ENCODE data around the gene ARG1. TPM values are rescaled to one million over a fixed set of nuclear protein-coding genes. Genes with fewer than 3 reads are reported as not detected.

The ARG1 gene
- total RNA-seq, 2 experiments from 2014 or later: not detected

DNA sequence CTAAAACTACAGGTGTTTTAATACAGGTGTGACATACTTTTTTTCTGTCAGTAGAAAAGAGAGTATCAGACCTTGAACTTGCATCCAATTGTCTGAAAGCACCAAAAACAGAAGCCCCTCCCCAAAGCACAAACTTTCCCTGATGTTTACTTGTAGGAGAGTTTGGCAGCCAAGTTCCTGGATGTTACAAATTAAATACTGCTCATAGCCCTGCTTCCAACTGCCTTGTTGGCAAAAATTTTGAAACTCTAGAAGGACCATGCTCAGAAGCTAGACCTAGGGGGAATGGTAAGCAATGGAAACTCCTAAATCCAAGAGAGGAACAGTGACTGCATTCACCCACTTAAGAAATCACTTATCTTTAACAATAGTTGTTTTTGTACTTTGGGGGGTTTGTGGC lies 17.0 kb upstream of the ARG1 start:
- H3K27me3 Mint-ChIP-seq: peaks cover 4% of the 10 kb centered on the region
- DNase-seq: no peak
- no peak overlapping the region for H3K4me3 Mint-ChIP-seq
- H3K27ac Mint-ChIP-seq: no peak overlapping the region
- ChIA-PET CTCF (no interaction called here), POLR2A (no interaction called here)
- H3K9me3 Mint-ChIP-seq: no peaks in the 10 kb centered on the region
- no peaks in the 10 kb centered on the region for H3K36me3 Mint-ChIP-seq (ENCODE audit: low read depth)
- no peaks in the 10 kb centered on the region for H3K4me1 Mint-ChIP-seq

DNA sequence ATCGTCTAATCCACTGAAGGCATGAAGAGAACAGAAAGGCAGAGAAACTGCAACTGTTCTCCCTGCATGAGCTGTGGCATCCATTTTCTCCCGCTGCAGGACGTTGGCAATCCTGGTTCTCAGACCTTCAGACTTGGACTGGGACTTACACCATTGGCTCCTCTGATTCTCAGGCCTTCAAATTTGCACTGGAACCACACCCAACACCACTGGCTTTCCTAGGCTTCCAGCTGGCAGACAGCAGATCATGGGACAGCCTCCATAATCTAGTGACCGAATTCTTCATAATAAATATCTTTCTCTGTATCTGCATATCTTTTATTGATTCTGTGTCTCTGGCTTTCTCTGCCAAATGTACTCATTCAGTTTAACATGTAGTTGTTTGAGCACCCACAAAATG lies 14.1 kb upstream of the ARG1 start:
- Mint-ChIP-seq H3K27ac (no peak overlapping the region), H3K4me1 (no peaks in the 10 kb centered on the region), H3K27me3 (no peaks in the 10 kb centered on the region), H3K4me3 (no peak overlapping the region), H3K36me3 (ENCODE audit: low read depth) (no peaks in the 10 kb centered on the region), H3K9me3 (no peaks in the 10 kb centered on the region)
- DNase-seq: no peak
- ChIA-PET CTCF (no interaction called here), POLR2A (no interaction called here)

DNA sequence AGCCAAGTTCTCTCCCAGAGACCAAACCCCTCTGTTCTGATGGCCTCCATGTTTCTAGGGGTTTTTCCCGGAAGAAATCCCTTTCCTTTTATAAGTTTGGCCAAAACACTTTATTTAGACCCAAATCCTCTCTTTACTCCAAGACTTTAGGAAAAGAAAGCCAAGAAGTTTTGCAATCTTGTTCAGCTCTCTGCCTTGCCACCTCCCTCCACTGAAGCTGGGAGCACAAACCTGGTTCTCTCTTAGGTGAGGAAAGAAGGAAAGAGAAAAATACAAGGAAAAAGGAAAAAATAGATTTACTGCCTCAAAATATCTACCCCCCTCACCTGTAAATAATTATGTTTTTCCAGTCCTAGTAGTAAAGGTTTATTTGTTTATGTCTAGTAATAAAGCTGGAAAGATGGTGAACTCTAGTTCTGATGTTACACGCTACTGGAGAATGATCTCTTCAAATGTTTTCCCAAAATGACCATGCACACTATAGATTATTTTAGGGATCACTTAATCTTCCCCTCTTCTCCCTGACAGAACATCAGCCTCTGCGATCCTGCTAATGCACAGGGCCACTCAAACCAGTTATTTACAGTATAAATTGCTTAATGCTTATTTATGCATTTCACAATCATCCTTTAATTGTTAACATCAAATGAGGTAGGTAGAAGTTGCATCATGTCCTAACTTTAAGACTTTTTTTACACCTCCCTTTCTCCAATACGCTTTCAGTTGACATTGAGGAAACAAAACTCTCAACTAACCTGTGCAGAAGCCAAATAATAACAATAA lies 10.9 kb upstream of the ARG1 start:
- Mint-ChIP-seq H3K4me1 (no peaks in the 10 kb centered on the region), H3K9me3 (no peaks in the 10 kb centered on the region), H3K27me3 (peaks cover 4% of the 10 kb centered on the region), H3K4me3 (no peak overlapping the region), H3K27ac (no peak overlapping the region), H3K36me3 (ENCODE audit: low read depth) (no peaks in the 10 kb centered on the region)
- ChIA-PET POLR2A (no interaction called here), CTCF (no interaction called here)
- DNase-seq: no peak

DNA sequence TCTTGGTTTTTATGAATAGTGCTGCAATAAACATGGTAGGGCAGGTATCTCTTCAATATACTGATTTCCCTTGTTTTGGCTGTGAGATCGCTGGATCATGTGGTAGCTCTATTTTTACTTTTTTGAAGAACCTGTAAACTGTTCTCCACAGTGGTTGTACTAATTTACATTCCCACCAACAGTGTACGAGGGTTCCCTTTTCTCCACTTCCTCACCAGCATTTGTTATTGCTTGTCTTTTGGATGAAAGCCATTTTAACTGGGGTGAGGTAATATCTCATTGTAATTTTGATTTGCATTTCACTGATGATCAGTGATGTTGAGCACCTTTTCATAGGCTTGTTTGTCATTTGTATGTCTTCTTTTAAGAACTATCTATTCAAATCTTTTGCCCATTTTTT lies 8.0 kb upstream of the ARG1 start:
- POLR2A ChIA-PET: no interaction called here
- H3K27ac Mint-ChIP-seq: no peak overlapping the region
- H3K27me3 Mint-ChIP-seq: peaks cover 4% of the 10 kb centered on the region
- no peak overlapping the region for H3K4me3 Mint-ChIP-seq
- CTCF ChIA-PET: no interaction called here
- H3K4me1 Mint-ChIP-seq: no peaks in the 10 kb centered on the region
- H3K36me3 Mint-ChIP-seq (ENCODE audit: low read depth): no peaks in the 10 kb centered on the region
- no peak for DNase-seq
- no peaks in the 10 kb centered on the region for H3K9me3 Mint-ChIP-seq

DNA sequence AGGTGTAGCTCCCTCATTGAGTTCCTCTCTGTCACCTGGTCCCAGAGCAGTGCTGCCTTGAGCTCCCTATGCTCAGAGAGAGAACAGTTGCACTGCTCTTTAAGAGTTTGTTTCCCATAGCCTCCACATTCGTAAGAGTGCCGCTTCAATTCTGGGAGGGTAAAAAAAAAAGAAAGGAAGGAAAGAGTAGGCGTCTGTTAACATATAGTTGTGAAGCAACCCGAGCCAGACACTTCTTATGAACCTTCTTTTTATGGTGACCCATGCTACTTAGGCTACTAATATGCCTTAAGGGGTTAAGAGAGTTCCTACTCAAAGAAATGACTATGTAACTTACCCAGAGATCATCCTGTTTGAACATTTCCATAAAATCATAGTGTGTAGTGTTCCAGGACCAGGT lies 4.3 kb upstream of the ARG1 start:
- Mint-ChIP-seq H3K9me3 (no peaks in the 10 kb centered on the region), H3K4me1 (no peaks in the 10 kb centered on the region), H3K27me3 (peaks cover 4% of the 10 kb centered on the region), H3K27ac (no peak overlapping the region), H3K4me3 (no peak overlapping the region), H3K36me3 (ENCODE audit: low read depth) (peaks cover 8% of the 10 kb centered on the region)
- ChIA-PET POLR2A (no interaction called here), CTCF (interaction anchor here (0.6 to 0.7 kb wide), 2 partner anchors 60 to 1512 kb away, joined by 4 to 8 read pairs; no protein-coding TSS in a partner anchor)
- no peak for DNase-seq

DNA sequence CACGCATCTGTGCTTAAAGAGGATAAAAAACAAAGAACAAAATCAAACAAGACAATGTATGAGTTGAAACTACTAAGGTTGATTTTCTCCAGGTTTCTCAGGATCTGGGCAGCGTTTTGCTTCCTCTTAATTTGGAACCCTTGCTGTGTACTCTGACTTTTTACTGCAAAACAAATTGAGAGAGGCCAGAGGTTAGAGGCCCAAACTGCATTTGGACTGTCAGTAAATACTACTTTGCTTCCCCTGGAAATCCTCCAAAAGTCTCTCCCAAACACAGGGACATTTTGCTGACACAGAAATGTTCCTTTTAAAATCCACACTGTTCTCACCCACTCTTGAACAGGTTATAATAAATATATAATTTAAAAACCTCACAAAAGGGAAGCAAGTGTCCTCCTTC lies 1.1 kb downstream of the ARG1 start:
- DNase-seq: no peak
- Mint-ChIP-seq H3K36me3 (ENCODE audit: low read depth) (peaks cover 13% of the 10 kb centered on the region), H3K4me1 (no peaks in the 10 kb centered on the region), H3K27me3 (no peaks in the 10 kb centered on the region), H3K4me3 (no peak overlapping the region), H3K27ac (no peak overlapping the region), H3K9me3 (no peaks in the 10 kb centered on the region)
- POLR2A ChIA-PET: no interaction called here
- CTCF ChIA-PET: no interaction called here

DNA sequence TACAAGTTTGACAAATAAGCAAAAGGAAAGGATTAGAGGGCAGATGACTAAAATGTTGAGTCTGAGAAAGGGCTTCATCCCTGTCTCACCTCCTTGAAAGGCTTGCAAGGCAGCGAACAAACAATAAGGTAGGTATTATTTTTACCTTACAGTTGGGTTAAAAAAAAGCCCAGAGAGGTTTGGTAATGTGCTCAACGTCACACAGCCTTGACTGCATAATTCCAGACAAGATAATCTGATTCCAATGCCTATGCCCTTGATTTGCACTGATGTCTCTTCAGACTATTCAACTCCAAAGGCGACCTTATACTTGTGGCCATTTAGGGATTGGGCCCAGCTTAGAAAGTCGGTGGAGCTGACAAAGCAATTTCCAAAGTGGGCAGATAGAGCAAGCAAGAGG lies 1.7 kb downstream of the ARG1 start:
- Mint-ChIP-seq H3K4me3 (no peak overlapping the region), H3K9me3 (no peaks in the 10 kb centered on the region), H3K27ac (no peak overlapping the region), H3K4me1 (no peaks in the 10 kb centered on the region), H3K27me3 (no peaks in the 10 kb centered on the region), H3K36me3 (ENCODE audit: low read depth) (peaks cover 13% of the 10 kb centered on the region)
- DNase-seq: no peak
- CTCF ChIA-PET: interaction anchor here (1.1 kb wide), 1 partner anchor 22 kb away, joined by 5 read pairs; no protein-coding TSS in a partner anchor
- POLR2A ChIA-PET: no interaction called here

DNA sequence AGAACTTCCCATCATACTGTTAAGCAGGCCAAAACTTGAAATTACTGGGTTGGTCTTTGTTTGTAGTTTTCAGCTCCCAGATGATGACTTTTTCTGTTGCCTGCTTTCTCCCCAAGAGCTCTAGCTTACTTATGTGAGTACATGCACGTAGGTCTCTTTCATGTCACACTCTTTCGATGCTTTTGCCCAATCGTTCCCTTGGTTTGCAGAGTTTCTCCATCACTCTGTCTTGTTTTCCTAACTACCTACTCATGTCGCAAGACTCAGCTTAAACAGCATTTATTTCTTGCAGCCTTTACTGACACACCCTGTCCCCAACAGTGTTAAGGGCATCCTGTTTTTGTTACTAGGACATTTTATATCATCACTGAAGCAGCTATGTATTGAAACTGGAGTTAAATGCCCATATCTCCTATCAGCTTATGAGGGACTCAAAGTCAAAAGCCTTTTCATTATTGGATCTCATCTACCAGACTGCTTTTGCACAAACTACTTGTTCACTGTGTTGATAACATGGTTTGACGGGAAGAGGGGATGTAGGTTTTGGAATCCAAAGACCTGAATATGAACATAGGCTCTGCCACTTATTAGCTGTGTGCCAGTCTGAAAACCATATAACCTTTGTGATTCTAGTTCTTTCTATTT lies 2.9 kb downstream of the ARG1 start:
- CTCF ChIA-PET: interaction anchor here (0.9 kb wide), 1 partner anchor 52 kb away, joined by 6 read pairs; the partner anchor contains the start of gene MED23
- POLR2A ChIA-PET: no interaction called here
- H3K4me1 Mint-ChIP-seq: no peaks in the 10 kb centered on the region
- peaks cover 15% of the 10 kb centered on the region for H3K36me3 Mint-ChIP-seq (ENCODE audit: low read depth)
- H3K27me3 Mint-ChIP-seq: no peaks in the 10 kb centered on the region
- no peak for DNase-seq
- H3K9me3 Mint-ChIP-seq: no peaks in the 10 kb centered on the region
- H3K27ac Mint-ChIP-seq: no peak overlapping the region
- no peak overlapping the region for H3K4me3 Mint-ChIP-seq

DNA sequence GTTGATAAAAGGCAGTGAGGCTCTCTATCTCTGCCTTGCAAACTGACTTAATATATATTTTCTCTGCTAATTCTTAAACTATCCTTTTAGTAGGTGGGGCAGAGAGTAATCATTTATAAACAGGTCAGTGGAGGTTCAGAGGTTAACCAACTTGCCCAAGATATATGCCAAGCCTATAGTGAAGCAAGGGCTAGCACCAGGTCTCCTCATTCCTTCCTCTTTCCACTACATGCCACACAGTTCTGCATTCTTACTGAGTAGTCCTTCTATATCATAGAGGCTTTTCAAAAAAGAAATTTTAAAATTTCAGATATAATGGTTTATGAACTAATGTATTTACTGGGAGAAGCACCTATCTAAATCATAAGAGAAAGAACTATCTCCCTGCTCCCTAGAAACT lies 8.5 kb downstream of the ARG1 start:
- no peak for DNase-seq
- Mint-ChIP-seq H3K27me3 (no peaks in the 10 kb centered on the region), H3K4me3 (no peak overlapping the region), H3K36me3 (ENCODE audit: low read depth) (peaks cover 16% of the 10 kb centered on the region), H3K9me3 (no peaks in the 10 kb centered on the region), H3K27ac (no peak overlapping the region), H3K4me1 (no peaks in the 10 kb centered on the region)
- ChIA-PET CTCF (no interaction called here), POLR2A (no interaction called here)

DNA sequence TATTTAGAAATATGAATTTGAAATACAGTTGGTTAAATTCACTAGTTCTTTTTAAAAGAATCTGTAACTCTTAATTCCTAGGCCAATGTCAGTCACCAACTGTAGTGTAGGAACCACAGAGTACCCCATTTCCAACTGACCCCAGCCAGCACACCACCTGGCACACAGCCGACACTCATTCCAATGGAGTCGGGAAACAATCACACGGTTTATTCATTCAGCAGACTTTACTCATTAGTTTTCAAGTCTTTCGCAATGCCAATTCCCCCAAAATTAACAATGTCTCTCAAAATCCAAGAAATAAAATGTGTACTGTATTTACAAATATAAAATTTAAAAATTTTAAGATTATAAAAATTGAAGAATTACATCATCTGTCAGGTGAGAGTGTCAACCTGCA lies 13.5 kb downstream of the ARG1 start:
- Mint-ChIP-seq H3K9me3 (no peaks in the 10 kb centered on the region), H3K36me3 (ENCODE audit: low read depth) (peaks cover 38% of the 10 kb centered on the region), H3K27ac (no peak overlapping the region), H3K4me3 (no peak overlapping the region), H3K4me1 (peaks cover 3% of the 10 kb centered on the region), H3K27me3 (no peaks in the 10 kb centered on the region)
- POLR2A ChIA-PET: no interaction called here
- DNase-seq: no peak
- CTCF ChIA-PET: no interaction called here

DNA sequence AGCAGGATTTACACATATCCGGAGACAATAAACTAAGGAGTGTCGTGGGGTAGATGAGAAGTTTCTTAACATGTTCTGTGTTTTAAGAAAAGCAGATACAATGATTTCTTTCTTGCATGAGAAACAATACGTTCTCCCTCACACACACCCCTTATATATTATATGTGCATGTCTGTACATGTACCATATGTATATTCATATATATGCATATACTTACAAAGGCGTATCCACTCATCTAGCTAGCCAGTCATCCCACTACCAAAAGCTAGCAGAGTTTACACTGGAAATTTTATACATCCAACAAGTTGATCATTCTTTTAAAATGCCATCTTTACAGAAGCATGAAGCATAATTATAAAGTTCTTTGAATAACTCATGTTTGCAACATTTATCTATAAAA lies 14.9 kb downstream of the ARG1 start:
- DNase-seq: no peak
- CTCF ChIA-PET: no interaction called here

DNA sequence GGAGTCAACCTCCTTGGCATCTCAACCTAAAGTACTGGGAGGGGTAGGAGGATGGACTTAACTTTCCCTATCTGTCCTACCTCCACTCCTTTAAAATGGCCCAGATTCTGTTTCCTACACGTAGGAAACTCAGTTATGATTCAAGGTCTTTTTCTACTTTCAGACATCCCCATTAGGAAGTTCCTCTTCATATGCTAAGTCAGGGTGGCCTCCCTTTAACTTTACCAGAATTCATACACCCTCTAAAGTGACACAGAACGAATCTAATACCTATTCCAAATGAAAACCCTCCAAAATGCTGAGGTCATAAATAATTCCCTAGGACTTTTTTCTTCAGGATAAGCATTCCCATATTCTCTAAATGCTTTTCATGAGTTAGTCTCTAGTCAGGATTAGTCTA lies 15.6 kb downstream of the ARG1 start:
- no peaks in the 10 kb centered on the region for H3K27me3 Mint-ChIP-seq
- POLR2A ChIA-PET: no interaction called here
- no peaks in the 10 kb centered on the region for H3K9me3 Mint-ChIP-seq
- CTCF ChIA-PET: no interaction called here
- DNase-seq: no peak
- H3K4me3 Mint-ChIP-seq: no peak overlapping the region
- no peak overlapping the region for H3K27ac Mint-ChIP-seq
- peaks cover 43% of the 10 kb centered on the region for H3K36me3 Mint-ChIP-seq (ENCODE audit: low read depth)
- peaks cover 3% of the 10 kb centered on the region for H3K4me1 Mint-ChIP-seq

More for the DNA sequence above, 14.9 kb downstream of the ARG1 start:
- Mint-ChIP-seq H3K4me1 (peaks cover 3% of the 10 kb centered on the region), H3K27ac (no peak overlapping the region), H3K27me3 (no peaks in the 10 kb centered on the region), H3K4me3 (no peak overlapping the region), H3K36me3 (ENCODE audit: low read depth) (peaks cover 40% of the 10 kb centered on the region), H3K9me3 (no peaks in the 10 kb centered on the region)
- POLR2A ChIA-PET: no interaction called here

DNA sequence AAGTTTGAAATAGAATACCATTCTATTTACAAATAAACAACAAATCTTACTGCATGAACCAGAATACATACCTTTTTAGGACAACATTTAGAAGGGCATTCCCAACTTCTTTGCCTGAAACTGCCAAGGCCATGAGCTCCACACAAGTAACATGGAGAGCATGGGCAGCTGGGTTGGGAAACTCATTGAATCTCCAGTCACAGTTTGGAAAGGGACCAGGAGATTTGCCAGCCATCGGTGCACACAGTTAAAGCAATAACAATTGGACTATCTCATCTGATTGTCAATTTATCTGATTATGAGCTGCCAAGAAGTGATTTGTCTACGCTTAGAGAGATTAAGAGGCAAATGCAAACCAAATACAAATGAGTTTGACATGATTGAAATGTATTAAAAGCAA lies 19.9 kb downstream of the ARG1 start:
- Mint-ChIP-seq H3K9me3 (no peaks in the 10 kb centered on the region), H3K27ac (no peak overlapping the region), H3K4me3 (no peak overlapping the region), H3K27me3 (no peaks in the 10 kb centered on the region), H3K36me3 (ENCODE audit: low read depth) (peaks cover 62% of the 10 kb centered on the region), H3K4me1 (peaks cover 3% of the 10 kb centered on the region)
- ChIA-PET POLR2A (no interaction called here), CTCF (no interaction called here)
- no peak for DNase-seq

DNA sequence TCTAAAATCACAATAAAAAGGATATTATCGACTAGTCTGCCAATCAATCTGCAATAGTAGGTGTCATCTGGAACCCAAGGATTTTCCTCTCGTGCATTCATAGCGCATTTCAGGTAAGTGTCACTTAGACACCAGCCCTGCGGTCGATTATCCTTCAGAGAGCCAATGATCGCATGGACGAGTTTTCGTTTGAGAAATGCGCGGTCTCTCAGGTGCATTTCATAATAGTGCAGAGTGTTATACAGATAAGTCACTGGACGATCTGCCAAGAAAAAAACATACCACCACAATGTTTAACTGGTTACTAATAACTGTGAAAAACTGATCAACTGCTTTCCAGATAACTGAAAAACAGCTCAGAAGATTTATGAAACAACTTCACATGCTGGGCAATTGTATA lies 21.0 kb downstream of the ARG1 start:
- CTCF ChIA-PET: no interaction called here
- Mint-ChIP-seq H3K27ac (no peak overlapping the region), H3K36me3 (ENCODE audit: low read depth) (peaks cover 62% of the 10 kb centered on the region), H3K4me1 (peaks cover 3% of the 10 kb centered on the region), H3K27me3 (no peaks in the 10 kb centered on the region), H3K4me3 (no peak overlapping the region), H3K9me3 (no peaks in the 10 kb centered on the region)
- no peak for DNase-seq
- POLR2A ChIA-PET: no interaction called here

Measured in activated CD4-positive, alpha-beta memory T cell treated with anti-CD3 and anti-CD28 coated beads, Interleukin-2, amount 10 ng/mL, durations not matched to agents 7 days and 5 days (primary cell).